ENCODE measurements around the gene ZBTB20. TPM values are rescaled to one million over a fixed set of nuclear protein-coding genes. Genes with fewer than 3 reads are reported as not detected.

Gene ZBTB20
- total RNA-seq, 4 donors from 2014 or later, result 69.9 to 112 (median 80.8) TPM

DNA sequence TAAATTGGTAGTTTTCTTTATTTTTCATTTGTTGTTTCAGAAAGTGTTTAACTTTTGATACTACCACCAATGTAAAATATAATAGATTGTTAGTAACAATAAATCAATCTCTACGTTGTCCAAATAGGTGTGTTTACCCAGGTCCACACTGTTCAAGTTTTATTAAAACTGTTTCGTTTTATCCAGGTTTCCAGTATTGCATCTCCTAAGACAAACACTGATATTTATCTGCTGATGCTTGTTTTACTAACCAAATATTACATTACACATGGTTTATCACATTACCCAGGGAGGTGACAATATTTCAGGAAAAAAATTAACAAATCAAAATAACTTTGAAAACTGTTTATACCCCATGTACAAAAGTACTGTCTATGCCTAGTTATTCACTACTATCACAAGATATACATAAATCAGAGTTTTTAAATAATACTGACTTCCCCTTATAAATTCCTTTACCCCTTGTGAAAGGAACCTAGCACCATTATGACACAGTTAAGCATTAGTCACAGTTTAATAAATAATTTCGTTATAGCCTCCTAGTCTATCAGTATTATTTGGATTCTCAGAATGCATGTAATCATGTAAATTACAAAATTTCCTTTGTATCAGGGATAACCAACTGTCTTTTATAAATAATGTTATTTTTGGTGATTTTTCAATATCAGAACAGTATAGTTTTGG, 205.3 kb downstream of the ZBTB20 start:
- WGBS, result 95% methylated on average over 3 of the region's 3 CpGs
- no peaks in the 10 kb centered on the region for H3K27me3 ChIP-seq
- no peak overlapping the region for H3K4me3 ChIP-seq
- H3K4me1 ChIP-seq, result no peaks in the 10 kb centered on the region
- H3K36me3 ChIP-seq, result no peaks in the 10 kb centered on the region
- intact Hi-C loops (cut with DNase I), result no loop called here
- TF ChIP-seq, protein P1, sequence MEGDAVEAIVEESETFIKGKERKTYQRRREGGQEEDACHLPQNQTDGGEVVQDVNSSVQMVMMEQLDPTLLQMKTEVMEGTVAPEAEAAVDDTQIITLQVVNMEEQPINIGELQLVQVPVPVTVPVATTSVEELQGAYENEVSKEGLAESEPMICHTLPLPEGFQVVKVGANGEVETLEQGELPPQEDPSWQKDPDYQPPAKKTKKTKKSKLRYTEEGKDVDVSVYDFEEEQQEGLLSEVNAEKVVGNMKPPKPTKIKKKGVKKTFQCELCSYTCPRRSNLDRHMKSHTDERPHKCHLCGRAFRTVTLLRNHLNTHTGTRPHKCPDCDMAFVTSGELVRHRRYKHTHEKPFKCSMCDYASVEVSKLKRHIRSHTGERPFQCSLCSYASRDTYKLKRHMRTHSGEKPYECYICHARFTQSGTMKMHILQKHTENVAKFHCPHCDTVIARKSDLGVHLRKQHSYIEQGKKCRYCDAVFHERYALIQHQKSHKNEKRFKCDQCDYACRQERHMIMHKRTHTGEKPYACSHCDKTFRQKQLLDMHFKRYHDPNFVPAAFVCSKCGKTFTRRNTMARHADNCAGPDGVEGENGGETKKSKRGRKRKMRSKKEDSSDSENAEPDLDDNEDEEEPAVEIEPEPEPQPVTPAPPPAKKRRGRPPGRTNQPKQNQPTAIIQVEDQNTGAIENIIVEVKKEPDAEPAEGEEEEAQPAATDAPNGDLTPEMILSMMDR (IDR thresholded peaks at IDR 0.05), result no peak
- no peak for TF ChIP-seq EP300 (IDR thresholded peaks at IDR 0.05)
- no peak for TF ChIP-seq POLR2A (IDR thresholded peaks at IDR 0.05; ENCODE audit: low read depth)
- TF ChIP-seq POLR2AphosphoS5 (IDR thresholded peaks at IDR 0.05), result no peak
- H3K9me3 ChIP-seq, result peaks cover 0 to 5% (median 0%) of the 10 kb centered on the region in 4 donors
- no peak overlapping the region for H3K27ac ChIP-seq (replicated peaks in 1 of 4)
- no peak for DNase-seq (ENCODE audit: extremely low spot score)

DNA sequence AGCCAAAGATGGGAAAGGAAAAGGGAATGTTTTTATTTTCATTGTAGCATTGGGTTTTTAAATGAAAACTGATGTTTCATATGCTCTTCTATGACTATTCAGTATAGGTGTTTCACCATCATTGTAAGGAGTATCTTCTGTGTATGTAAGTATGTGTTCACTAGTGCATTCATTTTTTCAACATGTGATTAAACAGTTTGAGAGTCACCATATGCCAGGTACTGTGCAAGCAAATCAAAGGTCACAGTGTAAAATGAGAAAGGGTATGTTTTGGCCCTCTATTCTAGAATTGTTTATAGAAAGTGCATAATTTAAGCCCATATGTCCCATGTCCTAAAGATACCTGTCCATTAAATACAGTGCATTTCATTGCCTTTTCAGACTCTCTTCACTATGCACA, 207.2 kb downstream of the ZBTB20 start:
- Histone ChIP-seq H3K9me3 (no peaks in the 10 kb centered on the region), H3K4me1 (no peaks in the 10 kb centered on the region), H3K36me3 (no peaks in the 10 kb centered on the region), H3K27ac (replicated peaks in 1 of 4) (no peak overlapping the region), H3K27me3 (no peaks in the 10 kb centered on the region), H3K4me3 (no peak overlapping the region)
- TF ChIP-seq, protein P1 (IDR thresholded peaks at IDR 0.05), result no peak
- TF ChIP-seq EP300 (IDR thresholded peaks at IDR 0.05) (no peak), POLR2A (IDR thresholded peaks at IDR 0.05; ENCODE audit: low read depth) (no peak), POLR2AphosphoS5 (IDR thresholded peaks at IDR 0.05) (no peak)
- no peak for DNase-seq (ENCODE audit: extremely low spot score)
- intact Hi-C loops (cut with DNase I), result no loop called here

- Histone ChIP-seq H3K27me3 (no peaks in the 10 kb centered on the region), H3K27ac (replicated peaks in 1 of 4) (no peak overlapping the region), H3K4me3 (no peak overlapping the region), H3K4me1 (peaks cover 0 to 5% (median 0%) of the 10 kb centered on the region in 4 donors), H3K9me3 (no peaks in the 10 kb centered on the region), H3K36me3 (no peaks in the 10 kb centered on the region)
- intact Hi-C loops (cut with DNase I), result no loop called here
- WGBS, result 88% methylated on average over 1 of the region's 1 CpG
- TF ChIP-seq POLR2AphosphoS5 (IDR thresholded peaks at IDR 0.05) (no peak), EP300 (IDR thresholded peaks at IDR 0.05) (no peak), POLR2A (IDR thresholded peaks at IDR 0.05; ENCODE audit: low read depth) (no peak)
- TF ChIP-seq, protein P1 (IDR thresholded peaks at IDR 0.05), result no peak
- no peak for DNase-seq (ENCODE audit: extremely low spot score)
Observed at GRCh38 chr3:114933407-114933806, 213.7 kb downstream of the ZBTB20 start.

DNA sequence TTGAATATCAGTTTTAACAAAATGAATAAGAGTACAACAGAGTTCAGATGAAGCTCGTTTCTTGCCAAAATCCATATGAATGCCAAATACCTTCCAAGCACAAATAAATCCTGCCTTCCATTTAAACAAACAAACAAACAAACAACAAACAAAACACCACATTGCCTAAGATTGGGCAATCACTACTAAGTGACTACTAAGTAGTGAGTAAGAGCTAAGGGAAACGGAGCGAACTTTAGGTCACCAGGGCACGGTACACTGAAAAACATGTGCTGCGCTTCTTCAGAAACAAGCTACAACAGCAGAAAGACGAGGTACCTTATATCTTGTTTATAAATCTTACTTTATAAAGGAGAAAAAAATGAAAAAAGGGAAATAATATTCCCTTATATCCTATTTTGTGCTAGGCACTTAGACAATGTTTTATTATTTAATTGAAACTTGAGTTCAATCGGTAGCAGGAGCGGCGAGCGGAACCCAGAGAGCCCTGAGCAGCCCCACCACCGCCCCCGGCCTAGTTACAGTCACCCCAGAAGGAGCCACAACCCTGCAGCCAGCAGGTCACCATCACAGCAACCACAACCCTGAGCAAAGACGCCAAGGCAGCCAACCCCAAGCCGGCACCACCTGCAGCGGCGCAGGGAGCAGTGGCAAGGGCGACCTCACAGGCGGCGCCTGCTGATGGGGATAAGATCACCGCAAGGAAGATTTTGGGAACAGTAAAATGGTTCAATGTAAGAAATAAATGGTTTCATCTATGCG, 216.9 kb downstream of the ZBTB20 start:
- whole genome bisulfite sequencing, result 97% methylated on average over 21 of the region's 21 CpGs
- Histone ChIP-seq H3K9me3 (no peaks in the 10 kb centered on the region), H3K27me3 (no peaks in the 10 kb centered on the region), H3K4me1 (peaks cover 0 to 5% (median 0%) of the 10 kb centered on the region in 4 donors), H3K27ac (replicated peaks in 1 of 4) (no peak overlapping the region), H3K4me3 (no peak overlapping the region), H3K36me3 (no peaks in the 10 kb centered on the region)
- intact Hi-C loops (cut with DNase I), result no loop called here
- TF ChIP-seq EP300 (IDR thresholded peaks at IDR 0.05) (no peak), POLR2A (IDR thresholded peaks at IDR 0.05; ENCODE audit: low read depth) (no peak), POLR2AphosphoS5 (IDR thresholded peaks at IDR 0.05) (no peak)
- TF ChIP-seq, protein P1 (IDR thresholded peaks at IDR 0.05), result no peak
- no peak for DNase-seq (ENCODE audit: extremely low spot score)

Measured in esophagus muscularis mucosa (tissue), 4 donors.